KMS-11 (cell line): ENCODE measurements around the gene CTDSP1.

ENCODE experiments used
- H2AFZ ChIP-seq: fragments of 200-600 bp; sonication (generic); 2 replicates; pipeline ENCODE4 v1.6.1; 2016; ENCODE audit warnings: antibody characterized with exemption, mixed run types, low read depth
- H3K27ac ChIP-seq: fragments of 200-600 bp; sonication (generic); 2 replicates; pipeline ENCODE4 v1.6.1; 2016; ENCODE audit warnings: mild to moderate bottlenecking, mixed run types
- H3K27me3 ChIP-seq: fragments of 200-600 bp; sonication (generic); 2 replicates; pipeline ENCODE4 v1.6.1; 2017; ENCODE audit warnings: mild to moderate bottlenecking, low read depth, mixed run types, moderate library complexity; ENCODE audit not compliant: insufficient read depth
- H3K36me3 ChIP-seq: fragments of 200-600 bp; sonication (generic); 2 replicates; pipeline ENCODE4 v1.6.1; 2017; ENCODE audit warnings: mild to moderate bottlenecking, mixed run types; ENCODE audit not compliant: insufficient read depth
- H3K4me1 ChIP-seq: fragments of 200-600 bp; sonication (generic); 2 replicates; pipeline ENCODE4 v1.6.1; 2016; ENCODE audit warnings: mild to moderate bottlenecking, low read depth, mixed run types; ENCODE audit not compliant: poor library complexity, severe bottlenecking
- H3K4me2 ChIP-seq: fragments of 200-600 bp; sonication (generic); 2 replicates; pipeline ENCODE4 v1.7.0; 2016; ENCODE audit warnings: mild to moderate bottlenecking, mixed run types
- H3K4me3 ChIP-seq: fragments of 200-600 bp; sonication (generic); IDR thresholded peaks from 2 replicates; pipeline ENCODE4 v1.6.1; 2017; ENCODE audit warnings: low read depth, low read length, mixed read lengths; ENCODE audit not compliant: insufficient read depth
- H3K79me2 ChIP-seq: fragments of 200-600 bp; sonication (generic); 2 replicates; pipeline ENCODE4 v1.6.1; 2016; ENCODE audit warnings: low read depth, mixed run types; ENCODE audit not compliant: insufficient read depth
- H3K9ac ChIP-seq: fragments of 200-600 bp; sonication (generic); 2 replicates; pipeline ENCODE4 v1.6.1; 2016; ENCODE audit warnings: mild to moderate bottlenecking, mixed run types
- H4K20me1 ChIP-seq: fragments of 200-600 bp; sonication (generic); 2 replicates; pipeline ENCODE4 v1.6.1; 2016; ENCODE audit warnings: mild to moderate bottlenecking, mixed run types; ENCODE audit not compliant: insufficient read depth
- CTCF ChIP-seq: fragments of 200-600 bp; sonication (generic); conservative IDR thresholded peaks from 2 replicates; pipeline ENCODE4 v1.6.1; 2017; ENCODE audit warnings: low read depth, mild to moderate bottlenecking, antibody characterized with exemption, low read length, moderate library complexity, mixed read lengths

The CTDSP1 gene

GRCh38 chr2:218444692-218445357 is 45.2 kb downstream of the CTDSP1 start:
- Histone ChIP-seq H3K79me2 (no peaks in the 10 kb centered on the region), H3K4me2 (no peak overlapping the region), H3K4me1 (peaks cover 3% of the 10 kb centered on the region), H4K20me1 (no peaks in the 10 kb centered on the region), H3K36me3 (no peaks in the 10 kb centered on the region), H3K27me3 (no peaks in the 10 kb centered on the region), H3K4me3 (no peak overlapping the region), H3K27ac (no peak overlapping the region), H3K9ac (no peak overlapping the region), H2AFZ (no peak overlapping the region)
- TF ChIP-seq CTCF: no peak

- no peak overlapping the region for H2AFZ ChIP-seq
- no peak overlapping the region for H3K9ac ChIP-seq
- no peak overlapping the region for H3K27ac ChIP-seq
- H3K36me3 ChIP-seq: no peaks in the 10 kb centered on the region
- H4K20me1 ChIP-seq: no peaks in the 10 kb centered on the region
- H3K4me3 ChIP-seq: no peak overlapping the region
- no peak for TF ChIP-seq CTCF
- no peak overlapping the region for H3K4me2 ChIP-seq
- no peaks in the 10 kb centered on the region for H3K27me3 ChIP-seq
- H3K79me2 ChIP-seq: no peaks in the 10 kb centered on the region
- H3K4me1 ChIP-seq: peaks cover 3% of the 10 kb centered on the region
These were observed 45.9 kb downstream of the CTDSP1 start for GRCh38 chr2:218445602-218446001.

- Histone ChIP-seq H3K79me2 (no peaks in the 10 kb centered on the region), H4K20me1 (no peaks in the 10 kb centered on the region), H3K27ac (no peak overlapping the region), H3K27me3 (no peaks in the 10 kb centered on the region), H3K36me3 (no peaks in the 10 kb centered on the region), H3K4me1 (no peaks in the 10 kb centered on the region), H3K9ac (no peak overlapping the region), H3K4me2 (no peak overlapping the region), H2AFZ (no peak overlapping the region), H3K4me3 (no peak overlapping the region)
- no peak for TF ChIP-seq CTCF
These were observed 46.9 kb downstream of the CTDSP1 start for GRCh38 chr2:218446547-218446946.

- H3K27me3 ChIP-seq: no peaks in the 10 kb centered on the region
- TF ChIP-seq CTCF: no peak
- H3K79me2 ChIP-seq: no peaks in the 10 kb centered on the region
- H2AFZ ChIP-seq: no peak overlapping the region
- no peaks in the 10 kb centered on the region for H4K20me1 ChIP-seq
- no peak overlapping the region for H3K4me3 ChIP-seq
- H3K27ac ChIP-seq: no peak overlapping the region
- H3K4me2 ChIP-seq: no peak overlapping the region
- no peaks in the 10 kb centered on the region for H3K36me3 ChIP-seq
- no peak overlapping the region for H3K9ac ChIP-seq
- no peaks in the 10 kb centered on the region for H3K4me1 ChIP-seq
These were observed 47.4 kb downstream of the CTDSP1 start for GRCh38 chr2:218447072-218447471.
